NCI-H1092 treated with DMSO at 0.1 percent for 48 hours (cell line): ENCODE results near the gene CAV1.
"Not testable (repeated sequence)": the region's sequence is repeated elsewhere in the genome, so short reads cannot be mapped to it uniquely, and the experiment has no call there.

Experiments used
- DNase-seq: peaks from one replicate; lab custom pipeline; 2025; lab: John Stamatoyannopoulos, UW

CAV1 gene

DNA sequence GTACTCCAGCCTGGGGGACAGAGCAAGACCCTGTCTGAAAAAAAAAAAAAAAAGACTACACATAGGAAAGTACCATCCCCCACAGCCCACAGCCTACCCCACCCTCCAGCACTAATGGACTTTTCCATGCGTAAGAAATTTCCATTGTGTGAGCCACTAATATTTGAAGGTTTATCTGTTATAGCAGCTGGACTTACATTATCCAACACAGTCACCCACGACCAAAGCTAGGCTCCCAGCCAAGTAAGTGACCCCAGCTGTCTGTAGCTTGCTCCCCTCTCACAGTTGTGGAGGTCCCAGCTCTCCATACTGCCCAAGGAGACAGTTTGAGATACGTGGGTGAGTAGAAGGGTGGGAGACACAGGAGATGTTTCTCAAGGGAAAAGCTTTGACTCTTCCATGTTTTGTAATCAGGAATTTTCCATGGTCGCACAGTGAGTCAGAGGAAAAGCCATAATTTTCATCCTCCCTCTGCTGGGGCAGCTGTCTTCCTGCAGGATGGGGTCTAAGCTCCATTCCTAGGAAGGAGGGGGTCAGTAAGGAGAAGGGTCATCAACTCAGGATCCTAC lies 57.4 kb downstream of the CAV1 start:
- no peak for DNase-seq

DNA sequence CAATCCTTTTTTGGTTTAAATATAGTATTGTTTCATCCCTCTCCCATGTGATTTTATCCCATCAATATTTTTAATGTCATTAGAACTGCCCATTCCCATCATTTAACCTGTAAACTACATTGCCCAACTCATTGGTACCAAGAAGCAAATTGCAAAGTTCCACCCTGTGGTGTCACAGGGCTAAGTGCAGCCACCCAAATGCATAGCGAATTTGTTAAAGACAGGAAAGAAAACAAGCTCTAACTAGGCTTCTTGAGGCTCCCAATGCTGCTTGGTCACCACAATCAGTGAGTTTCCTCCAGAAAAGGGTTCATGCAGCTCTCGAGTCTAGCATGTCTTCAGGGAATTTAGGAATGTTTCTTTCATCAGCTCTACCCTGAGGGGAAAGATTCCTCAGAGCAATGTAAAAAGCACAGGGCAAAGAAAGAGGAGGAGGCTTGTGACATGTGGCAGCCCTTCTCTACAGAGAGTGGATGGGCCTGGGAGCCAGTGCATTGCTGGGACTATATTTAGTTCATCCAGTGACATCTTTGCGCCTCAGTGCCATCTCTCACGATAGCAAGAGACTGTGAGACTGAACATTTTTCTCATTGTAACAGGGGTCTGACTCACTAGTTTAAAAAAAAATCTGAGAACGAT lies 58.1 kb downstream of the CAV1 start:
- DNase-seq: no peak

- no peak for DNase-seq
Measured at GRCh38 chr7:116583653-116584052, 58.8 kb downstream of the CAV1 start.

GRCh38 chr7:116584721-116585120 lies 59.9 kb downstream of the CAV1 start:
- DNase-seq: no peak

DNA sequence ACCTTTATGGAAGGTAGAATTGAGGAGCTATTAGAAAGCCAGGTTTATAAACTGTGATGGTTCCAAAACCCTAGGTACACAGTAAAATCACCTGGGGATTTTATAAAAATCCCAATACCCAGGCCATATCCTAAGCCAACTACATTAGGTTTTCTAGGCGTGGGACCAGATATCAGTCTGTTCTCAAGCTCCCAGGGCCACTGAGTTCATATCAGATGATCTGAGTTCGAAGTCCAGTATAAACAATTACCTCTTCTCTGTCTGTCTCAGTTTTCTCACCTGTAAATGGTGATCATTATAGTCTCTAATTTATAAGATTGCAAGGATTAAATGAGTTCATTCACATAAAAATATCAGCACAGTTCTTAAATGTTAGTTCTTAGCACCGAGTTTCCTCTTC lies 60.6 kb downstream of the CAV1 start:
- no peak for DNase-seq

DNA sequence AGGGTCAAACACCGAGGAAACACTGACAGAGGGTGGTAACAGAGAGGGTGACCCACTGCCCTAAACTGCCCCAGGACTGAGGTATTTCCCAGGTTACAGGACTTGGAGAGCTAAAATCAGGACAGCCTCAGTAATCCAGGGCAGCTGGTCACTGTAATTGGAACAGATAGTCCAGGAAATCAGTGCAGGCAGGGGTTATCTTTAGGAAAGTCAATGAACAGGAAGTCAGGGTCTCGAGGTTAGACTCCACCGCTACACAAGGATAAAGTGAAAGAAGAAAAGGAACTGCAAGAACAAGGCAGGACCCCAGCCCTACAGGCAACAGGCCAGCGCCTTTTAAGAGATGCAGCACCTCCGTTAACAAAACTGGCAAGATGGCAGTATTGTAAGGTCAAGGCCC lies 61.1 kb downstream of the CAV1 start:
- no peak for DNase-seq

- not testable (repeated sequence) for DNase-seq
Measured at GRCh38 chr7:116587200-116587599, 62.4 kb downstream of the CAV1 start.

DNA sequence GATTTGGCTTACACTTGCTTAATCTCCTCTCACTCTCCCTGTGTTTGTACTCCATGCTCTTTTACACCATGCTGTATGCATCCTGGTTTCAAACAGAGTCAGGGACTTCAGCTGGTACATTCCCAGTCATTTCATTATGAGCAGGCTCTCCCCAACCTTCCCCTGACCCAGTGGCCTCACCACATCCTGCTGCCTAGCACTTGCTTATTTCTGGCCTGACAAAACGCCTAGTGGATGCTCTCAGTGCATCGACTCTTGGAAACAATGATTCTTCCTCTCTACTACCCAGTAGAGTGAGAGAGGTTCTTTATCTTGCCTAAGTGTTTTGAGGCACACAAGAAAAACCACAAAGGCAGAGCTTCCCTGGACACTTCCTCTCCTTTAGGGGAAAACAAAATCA lies 63.4 kb downstream of the CAV1 start:
- DNase-seq: no peak

DNA sequence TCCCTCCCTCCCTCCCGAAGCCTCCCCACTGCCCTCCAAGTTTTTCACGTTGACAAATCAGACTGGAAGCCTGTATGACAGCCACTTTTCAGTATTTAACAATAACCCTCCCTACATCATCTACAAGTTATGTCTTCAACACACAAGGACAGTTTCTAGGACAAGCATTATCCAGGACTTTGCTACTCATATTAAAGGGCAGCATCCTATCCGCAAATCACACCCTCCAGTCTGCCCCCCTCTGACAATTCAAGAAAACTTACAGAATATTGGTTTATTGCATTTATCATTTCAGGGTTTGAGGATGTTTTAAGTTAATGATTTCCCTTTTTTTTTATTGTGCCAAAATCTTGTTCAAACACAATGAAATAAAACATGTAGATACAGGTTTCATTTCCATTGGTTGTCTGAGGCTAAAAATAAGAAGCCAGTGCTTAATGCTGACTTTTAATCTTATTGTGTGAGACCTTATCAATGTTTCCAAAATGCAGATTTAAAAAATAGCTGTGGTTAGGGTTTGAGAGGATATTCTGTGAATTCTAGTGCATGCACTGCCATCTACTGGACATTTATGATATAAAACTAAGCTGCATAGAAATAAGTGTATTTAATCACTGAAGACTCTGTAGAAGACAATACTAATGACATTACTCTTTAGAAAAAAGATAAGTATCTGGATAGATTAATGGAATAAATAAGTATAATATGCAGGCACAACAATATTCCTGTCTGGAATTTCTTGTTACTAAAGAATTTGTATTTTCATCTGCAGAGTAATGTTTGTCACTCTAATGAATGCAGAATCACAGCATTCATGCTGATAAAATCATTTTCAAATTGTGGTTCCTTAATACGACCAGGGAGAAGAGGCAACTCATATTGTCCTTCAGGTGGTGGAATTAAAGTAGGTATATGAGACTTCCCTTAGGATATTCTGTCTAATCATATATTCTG lies 64.1 kb downstream of the CAV1 start:
- DNase-seq: peak; percentile 65

DNA sequence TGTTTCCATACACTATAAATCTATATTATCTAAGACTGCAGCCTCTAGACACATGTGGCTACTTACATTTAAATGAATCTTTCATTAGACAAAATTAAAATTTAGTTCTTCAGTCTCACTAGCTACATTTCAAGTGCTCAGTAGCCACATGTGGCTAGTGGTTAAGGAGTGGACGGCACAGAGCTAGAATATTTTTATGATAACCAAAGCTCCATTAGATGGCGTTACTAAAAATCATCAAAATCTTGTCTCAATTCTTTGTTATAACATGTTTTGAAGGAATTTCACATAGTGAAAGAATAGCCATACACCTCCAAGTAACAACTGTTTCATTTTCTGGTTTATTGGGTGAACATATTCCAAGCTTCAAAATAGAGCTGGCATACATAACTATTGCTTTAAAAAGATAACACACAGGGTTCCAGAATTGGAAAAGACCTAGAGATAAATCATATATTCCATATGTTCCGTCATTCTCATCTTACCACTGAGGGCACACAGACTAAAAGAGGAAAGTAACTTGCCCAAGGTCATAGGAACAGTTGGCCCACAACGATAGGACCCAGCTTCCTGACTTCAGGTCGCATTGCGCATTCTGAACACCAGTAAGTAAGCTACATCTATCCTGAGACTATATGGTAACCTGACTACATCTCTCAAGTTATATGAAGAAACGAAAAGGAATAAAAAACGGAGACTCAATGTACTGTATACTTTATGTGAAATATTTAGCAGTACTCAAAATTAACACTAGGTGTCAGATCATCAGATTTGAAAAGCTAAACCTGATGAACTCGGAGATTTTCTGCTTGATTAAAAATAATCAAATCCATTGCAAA lies 66.6 kb downstream of the CAV1 start:
- DNase-seq: peak; percentile 47

DNA sequence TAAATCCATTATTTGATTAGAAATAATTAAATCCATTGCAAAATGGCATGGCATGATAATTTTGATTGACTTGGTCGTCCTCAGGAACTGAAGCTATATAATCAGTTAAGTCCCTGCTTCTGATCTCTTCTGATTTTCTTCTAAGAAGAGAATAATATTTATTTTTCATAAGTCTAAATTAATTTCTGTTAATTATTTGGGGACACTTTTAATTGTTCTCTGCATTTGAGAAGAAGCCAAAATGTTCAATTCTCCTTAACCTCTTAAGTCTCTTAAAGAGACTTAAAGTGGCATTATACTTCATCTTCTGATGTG lies 67.2 kb downstream of the CAV1 start:
- peak; percentile 47 for DNase-seq

GRCh38 chr7:116592445-116592844 lies 67.6 kb downstream of the CAV1 start:
- no peak for DNase-seq

DNA sequence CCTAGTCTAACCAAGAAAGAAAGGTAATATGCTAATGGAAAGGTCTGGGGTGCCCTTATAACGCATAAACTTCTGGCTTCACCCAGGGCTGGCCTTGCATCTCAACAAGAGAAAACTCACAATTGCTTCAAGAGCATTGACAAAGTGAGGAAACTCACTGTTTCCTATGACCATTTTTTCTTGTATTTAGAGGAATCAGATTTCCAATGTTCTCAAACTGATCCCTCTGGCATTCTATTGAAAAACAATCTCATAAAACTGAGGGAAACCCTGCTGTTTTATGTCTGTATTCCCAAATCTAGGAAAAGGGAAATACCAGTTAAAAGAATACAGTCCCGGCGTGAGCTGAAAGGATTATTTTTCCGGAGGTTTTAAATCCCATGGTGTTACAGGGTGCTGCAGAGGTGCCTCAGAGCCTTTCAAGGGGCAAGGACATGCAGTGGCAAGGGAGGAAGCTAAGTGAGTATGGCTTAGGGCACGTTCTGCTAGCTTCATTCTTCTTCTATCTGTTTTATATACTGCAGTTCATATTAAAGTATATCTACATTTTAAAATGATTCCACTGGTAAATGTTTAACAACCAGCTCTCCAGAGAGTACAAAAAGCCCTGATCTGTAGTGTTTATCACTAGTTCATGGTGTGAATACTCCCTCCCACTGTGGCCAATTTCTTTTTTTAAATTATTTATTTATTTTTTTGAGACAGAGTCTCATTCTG lies 68.7 kb downstream of the CAV1 start:
- DNase-seq: no peak

- no peak for DNase-seq
Measured at GRCh38 chr7:116595063-116595462, 70.2 kb downstream of the CAV1 start.

DNA sequence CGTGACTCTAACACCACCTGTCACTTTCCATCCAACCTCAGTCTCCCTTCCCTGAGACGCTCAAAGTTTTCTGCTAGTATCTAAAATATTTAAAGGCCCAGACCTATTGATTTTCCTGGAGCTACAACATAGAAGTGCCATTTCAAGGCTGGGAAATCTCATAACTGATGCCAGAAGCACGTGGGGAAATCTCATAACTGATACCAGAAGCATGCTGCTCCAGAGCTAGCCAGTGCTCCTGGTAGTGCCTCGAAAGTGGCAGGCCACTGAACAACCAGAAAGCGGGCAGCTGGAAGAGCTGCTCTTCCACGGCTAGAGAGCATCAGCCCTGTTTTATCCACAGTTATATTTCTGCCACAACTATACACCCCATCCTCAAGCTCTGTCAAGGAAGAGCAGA lies 72.5 kb downstream of the CAV1 start:
- no peak for DNase-seq

DNA sequence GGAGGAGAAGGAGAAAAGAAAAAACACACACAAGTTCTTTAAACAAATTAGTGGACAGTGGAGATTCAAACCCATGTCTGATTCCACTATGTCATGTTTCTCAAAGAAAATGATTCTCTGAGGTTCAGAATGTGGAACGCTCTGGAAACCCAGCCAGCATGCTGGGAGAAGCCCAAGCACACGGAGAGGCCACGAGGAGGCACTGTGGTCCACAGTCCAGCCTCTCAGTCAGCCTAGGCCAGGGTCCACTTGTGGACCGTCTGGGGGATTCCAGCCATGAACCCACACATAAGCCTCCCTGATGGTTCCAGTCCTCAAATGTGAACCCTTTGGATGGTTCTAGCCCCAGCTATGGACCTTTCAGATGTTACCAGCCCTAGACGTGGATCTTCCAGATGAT lies 73.4 kb downstream of the CAV1 start:
- DNase-seq: no peak

GRCh38 chr7:116598861-116599260 lies 74.0 kb downstream of the CAV1 start:
- DNase-seq: no peak

DNA sequence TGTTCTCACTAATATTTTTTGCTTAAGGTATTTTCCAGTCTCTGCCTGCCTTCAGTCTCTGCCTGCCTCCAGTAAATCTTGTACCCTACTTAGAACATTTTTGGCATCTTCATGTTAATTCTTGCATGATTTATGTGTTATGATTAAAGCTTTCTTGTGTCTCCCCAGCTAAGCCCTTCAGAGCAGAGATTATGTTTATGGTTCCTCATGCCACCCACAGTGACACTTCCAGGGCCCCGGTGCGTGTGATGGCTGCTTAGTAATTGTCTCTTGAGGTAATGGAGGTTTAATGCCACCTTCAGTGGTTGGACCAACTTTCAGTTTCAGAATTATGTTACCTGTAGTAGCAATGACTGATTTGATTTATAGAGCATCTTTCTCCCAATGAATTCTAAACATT lies 76.6 kb downstream of the CAV1 start:
- no peak for DNase-seq

DNA sequence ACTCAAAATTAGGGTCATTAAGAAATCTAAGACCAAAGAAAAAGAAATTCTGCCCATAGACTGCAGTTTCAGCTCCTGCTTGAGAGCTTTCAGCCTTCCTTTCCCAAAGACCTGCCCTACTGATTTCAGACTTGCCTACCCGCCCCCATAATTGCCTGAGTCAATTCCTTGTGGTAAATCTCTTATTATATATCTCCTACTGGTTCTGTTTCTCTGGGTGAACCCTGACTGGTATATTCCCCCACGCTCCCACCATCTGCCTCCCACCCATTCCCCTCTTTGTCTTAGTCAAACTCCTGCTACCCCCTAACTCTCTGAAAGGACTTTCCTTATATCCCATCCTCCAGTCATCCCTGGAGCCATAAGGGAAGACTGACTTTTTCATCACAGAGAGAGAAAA lies 82.5 kb downstream of the CAV1 start:
- DNase-seq: no peak

- DNase-seq: no peak
Measured at GRCh38 chr7:116610210-116610609, 85.4 kb downstream of the CAV1 start.

- DNase-seq: no peak
Measured at GRCh38 chr7:116610721-116611120, 85.9 kb downstream of the CAV1 start.
